GM08714 (cell line): ENCODE results near the gene OSM.

ENCODE experiments used
- H3K4me3 ChIP-seq: fragments of 200-500 bp; sonication (Bioruptor generic); 2 replicates; pipeline ENCODE4 v1.5.1; 2014; ENCODE audit warnings: mild to moderate bottlenecking, low read length, inconsistent platforms
- ZNF274 ChIP-seq: IDR thresholded peaks from 2 replicates; pipeline ENCODE4 v1.6.1; 2012; ENCODE audit warnings: mild to moderate bottlenecking, low read depth, low read length

The OSM gene

DNA sequence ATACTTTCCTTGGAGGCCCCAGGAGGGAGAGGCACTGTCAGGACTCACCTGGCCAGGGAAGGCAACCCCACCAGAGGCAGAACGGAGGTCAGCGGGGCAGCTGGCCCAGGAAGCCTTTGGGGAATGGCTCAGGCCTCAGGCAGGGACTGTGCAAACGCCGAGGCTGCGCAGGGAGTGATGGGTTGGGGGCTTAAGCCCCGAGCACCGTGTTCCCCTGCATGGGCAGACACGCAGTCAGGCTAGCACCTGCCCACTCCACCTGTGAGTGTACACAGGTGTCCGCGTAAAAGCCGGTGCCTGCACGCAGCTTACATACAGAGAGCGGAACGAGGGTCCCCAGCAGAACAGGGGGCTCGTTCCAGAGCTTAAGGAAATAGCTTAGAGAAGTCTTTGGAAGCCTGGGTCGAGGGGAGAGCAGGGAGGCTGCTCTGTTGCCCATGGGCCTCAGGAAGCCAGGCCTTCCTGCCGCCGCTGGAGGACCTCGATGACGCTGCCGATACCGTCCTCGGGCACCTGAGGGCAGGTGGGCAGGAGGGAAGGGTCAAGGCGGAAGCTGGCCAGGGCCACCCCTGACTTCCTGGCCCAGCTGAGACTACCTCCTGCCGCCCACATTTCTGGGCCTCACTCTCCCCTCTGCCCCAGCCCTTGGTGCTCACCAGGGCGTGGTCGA lies 18.7 kb upstream of the OSM start:
- H3K4me3 ChIP-seq: no peak overlapping the region
- TF ChIP-seq ZNF274: no peak

DNA sequence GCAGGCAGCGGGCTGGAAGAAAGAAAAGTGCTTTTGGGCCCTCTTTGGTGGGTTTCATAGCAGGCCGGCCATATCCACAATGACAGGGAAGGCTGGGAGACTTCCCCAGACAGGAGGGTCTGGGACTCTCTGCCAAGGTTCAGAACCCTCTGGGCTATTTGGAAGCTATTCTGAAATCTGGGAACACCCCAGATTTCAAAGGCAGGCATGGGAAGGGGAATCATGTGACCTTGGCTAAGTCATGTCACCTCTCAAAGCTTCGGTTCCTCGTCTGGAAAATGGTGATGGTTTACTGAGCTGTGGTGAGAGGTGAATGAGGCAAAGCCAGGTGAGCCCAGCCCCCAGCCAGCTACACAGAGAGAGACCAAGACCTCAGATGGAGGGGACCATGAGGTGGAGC lies 18.0 kb upstream of the OSM start:
- no peak overlapping the region for H3K4me3 ChIP-seq
- TF ChIP-seq ZNF274: no peak

DNA sequence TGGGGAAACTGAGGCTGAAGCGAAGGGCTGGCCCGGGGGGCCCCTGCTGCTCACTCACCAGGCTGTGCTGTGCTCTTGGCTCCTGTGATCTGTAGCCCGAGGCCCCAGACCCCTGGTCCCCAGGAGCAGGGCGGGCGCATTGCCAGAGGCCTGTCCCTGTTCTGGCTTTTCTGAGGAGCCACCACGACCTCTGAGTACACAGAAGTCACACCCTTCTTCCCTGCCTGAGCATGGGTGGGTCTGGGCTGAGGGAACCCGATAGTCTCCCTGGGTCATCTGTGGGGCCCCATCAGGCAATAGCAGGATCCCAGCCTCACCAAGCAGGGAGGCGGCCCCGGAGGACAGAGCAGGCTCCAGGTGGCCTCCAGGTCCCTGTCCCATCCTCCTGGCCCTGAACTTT lies 17.5 kb upstream of the OSM start:
- no peak overlapping the region for H3K4me3 ChIP-seq
- no peak for TF ChIP-seq ZNF274

DNA sequence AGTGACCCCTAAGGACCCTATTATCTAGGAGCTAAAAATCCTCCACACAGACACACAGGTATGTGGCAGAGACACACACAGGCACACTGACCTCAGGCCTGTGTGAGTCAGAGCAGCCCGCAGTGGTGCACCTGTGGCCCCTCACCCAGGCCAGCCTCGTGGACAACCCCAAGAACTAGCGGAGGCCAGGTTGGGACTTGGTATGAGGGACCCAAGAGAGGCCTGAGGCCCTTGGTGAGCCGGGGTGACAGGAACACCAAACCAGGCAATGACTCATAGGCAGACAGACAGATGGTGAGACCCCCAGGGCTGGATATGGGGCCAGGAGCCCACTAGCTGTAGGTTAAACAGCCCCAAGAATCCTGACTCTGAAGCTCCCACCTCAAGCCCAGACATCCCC lies 16.7 kb upstream of the OSM start:
- TF ChIP-seq ZNF274: no peak
- no peak overlapping the region for H3K4me3 ChIP-seq

DNA sequence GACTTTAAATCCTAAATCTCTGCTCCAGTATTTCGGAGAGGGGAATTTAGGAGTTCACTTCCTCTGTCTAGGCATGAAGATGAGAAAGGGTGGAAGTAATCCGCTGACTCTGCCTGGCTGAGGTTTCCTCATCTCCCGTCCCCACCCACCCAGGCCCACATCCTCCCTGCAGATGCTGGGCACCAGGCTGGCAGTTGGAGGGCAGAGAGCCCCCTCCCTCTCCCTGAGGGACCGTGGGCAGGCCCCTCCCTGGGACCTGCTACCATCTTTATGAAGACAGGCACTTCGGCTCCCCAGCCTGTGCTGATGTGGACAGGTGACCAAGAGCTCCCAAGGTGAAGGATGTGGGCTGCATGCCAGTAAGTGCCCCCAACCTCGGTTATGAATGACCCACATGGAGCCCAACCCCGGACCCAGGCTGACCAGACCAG lies 16.0 kb upstream of the OSM start:
- TF ChIP-seq ZNF274: no peak
- H3K4me3 ChIP-seq: no peak overlapping the region

DNA sequence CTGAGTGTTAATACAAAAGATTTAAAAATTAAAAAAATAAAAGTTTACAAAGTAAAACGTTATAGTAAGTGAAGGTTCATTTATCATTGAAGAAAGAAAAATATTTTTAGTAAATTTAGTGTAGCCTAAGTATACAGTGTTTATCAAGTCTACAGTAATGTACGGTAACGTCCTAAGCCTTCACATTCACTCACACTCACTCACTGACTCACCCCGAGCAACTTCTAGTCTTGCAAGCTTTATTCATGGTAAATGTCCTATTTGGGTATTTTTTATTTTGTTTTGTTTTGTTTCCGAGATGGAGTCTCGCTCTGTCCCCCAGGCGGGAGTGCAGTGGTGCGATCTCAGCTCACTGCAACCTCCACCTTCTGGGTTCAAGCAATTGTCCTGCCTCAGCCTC lies 13.9 kb upstream of the OSM start:
- no peak for TF ChIP-seq ZNF274
- no peak overlapping the region for H3K4me3 ChIP-seq

DNA sequence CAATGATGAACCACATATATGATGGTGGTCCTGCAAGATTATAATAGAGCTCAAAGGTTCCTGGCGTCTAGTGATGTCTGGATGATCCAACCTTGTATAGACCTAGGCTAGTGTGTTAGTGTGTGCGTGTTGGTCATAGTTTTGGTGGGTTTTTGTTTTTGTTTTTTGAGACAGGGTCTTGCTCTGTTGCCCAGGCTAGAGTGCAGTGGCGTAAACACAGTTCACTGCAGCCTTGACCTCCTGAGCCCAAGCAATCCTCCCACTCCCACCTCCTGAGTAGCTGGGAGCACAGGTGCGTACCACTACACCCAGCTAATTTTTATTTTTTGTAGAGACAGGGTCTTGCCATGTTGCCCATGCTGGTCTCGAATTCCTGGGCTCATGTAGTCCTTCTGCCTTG lies 13.3 kb upstream of the OSM start:
- H3K4me3 ChIP-seq: no peak overlapping the region
- no peak for TF ChIP-seq ZNF274

DNA sequence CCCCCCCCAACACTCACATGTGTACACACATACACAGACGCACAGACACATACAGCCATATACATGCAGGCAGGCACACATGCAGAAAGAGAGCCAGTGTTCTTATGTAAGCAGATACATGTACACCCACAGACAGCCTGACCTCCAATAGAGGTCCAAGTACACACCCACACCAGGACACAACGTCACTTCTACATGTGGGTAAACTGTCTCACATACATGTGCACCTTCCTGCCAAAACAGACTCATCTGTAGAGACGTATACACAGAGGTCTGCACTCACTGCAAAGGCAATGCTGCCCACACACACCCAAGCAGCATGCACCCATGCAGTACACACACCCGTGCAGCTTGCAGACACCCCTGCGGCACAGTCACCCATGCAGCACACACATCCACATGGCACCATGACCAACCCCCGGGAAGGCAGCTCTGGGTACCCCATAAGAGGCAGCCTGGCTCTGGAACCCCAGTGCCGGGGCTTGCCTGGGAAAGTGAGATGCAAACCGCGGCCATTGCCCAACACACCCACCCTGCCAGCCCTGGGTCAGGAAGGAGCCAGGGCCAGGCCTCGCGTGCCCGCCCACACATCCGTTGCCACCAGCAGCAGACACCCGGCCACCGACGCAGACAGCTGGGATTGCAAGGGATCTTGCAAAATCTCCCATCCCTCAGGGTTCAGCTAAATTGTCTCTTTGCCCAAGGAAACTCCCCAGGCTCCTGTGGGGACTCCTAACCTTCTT lies 12.6 kb upstream of the OSM start:
- H3K4me3 ChIP-seq: no peak overlapping the region
- no peak for TF ChIP-seq ZNF274

DNA sequence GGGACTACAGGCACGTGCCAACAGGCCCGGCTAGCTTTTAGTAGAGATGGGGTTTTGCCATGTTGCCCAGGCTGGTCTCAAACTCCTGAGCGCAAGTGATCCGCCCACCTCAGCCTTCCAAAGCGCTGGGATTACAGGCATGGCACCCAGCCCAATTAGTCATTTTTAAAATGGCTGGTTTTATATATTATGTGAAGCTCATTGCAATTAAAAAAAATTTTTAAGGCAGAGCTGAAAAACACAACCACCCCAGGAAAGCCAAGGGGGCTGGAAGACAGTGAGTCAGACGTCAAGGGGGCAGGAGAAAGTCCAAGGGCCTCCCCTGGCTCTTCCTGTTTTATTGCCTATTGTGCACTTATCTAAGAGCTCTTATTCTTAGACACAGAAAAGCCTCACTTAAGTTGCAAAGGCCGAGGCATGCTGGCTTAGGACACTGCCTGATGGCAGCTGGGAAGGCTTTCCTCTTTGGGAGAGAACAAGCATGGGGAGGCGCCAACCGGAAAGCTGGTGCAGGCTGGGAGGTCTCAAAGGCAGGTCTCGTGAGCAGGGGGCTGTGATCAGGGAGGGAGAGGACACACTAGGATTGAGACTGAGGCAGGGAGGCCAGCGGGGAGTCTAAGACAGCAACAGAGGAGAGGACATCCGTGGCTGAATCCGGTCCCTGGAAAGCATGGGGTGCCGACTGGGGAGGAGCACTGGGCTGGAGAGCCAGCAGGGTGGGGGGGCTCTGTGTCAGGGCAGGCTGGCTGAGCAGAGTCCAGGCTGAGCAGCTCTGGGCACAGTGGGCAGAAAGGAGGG lies 11.1 kb upstream of the OSM start:
- no peak for TF ChIP-seq ZNF274
- H3K4me3 ChIP-seq: no peak overlapping the region

DNA sequence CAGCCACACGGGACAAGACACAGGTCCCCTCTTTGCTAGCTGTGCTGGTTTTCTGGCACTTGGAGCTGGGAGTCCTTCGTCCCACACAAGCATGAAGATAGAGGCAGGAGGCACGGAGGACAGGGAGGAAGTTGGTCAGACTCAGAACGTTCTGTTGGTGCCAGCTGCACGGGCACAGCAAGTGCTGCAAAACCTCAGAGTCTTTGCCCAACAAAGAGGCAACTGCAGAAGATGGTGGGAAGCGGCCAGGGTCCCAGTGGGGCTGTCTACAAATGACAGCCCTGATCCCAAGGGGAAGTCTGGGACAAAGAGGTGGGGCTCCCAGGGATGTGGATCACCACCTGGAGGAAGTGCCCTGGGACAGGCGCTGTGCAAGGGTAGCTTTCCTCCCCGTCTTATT lies 9.4 kb upstream of the OSM start:
- TF ChIP-seq ZNF274: no peak
- H3K4me3 ChIP-seq: no peak overlapping the region

DNA sequence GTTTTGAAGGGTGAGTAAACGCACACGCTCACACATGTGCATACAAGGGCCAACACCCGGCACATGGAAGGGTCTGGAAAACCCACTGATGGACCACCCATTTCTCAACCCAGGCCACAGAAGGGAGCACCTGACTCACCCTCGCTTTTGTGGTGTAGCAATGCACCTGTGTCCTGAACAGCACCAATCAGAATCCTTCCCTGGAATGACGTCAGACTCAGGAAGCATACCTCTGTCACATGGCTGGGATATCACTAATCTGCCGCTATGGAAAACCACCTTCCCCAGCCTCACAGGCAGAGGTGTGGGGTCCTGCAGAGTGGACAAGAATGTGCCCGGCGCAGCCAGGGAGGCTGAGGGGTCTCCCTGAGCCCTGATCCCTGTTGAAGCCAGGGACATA lies 9.0 kb upstream of the OSM start:
- TF ChIP-seq ZNF274: no peak
- H3K4me3 ChIP-seq: no peak overlapping the region

DNA sequence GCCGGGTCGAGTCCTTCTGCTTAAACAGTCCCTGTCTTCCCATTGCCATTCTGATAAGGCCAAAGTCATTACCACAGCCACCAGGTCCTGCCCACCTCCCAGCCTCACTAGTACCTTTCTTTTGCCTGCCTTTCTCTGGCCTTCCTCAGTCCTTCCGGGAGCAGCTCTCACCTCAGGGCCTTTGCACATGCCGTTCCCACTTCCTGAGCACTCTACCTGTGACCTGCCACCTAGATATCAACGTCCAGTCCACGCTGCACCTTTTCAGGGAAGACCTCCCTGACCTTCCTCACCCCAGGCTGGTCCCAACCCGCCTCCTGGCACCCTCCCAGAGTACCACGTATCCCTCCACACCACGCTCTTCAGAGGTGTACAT lies 7.8 kb upstream of the OSM start:
- H3K4me3 ChIP-seq: no peak overlapping the region
- TF ChIP-seq ZNF274: no peak

DNA sequence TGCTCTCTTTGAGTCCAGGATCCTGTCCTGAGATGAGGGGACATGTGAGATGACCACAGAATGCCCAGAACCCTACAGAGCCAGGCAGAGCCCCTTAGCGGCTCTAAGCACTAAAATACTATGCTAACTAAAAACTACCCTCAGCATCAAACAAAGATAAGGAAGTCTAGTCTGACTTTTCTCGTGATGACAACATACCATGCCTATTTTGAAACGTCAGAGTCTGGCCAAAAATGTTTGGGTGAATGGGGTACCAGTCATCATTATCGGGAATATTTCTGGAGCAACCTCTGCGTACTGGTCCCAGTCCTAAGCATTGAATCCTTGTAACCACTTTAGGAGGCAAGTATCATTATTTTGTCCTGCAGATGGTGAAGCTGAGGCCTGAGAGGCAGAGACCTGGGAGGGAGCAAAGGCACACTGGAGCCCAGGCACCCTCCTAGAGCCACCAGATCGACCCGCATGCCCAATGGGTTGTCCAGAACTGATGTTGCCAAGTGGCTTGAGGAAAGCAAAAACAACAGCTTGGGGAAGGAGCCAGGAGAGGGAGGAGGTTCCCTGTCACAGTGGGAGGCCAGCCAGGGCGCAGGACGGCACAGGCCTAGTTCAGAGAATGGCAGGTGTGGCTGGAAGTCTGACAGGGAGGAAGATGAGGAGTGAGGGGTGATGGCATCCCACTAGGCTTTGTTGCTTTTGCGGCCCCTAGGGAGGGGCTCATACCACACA lies 7.2 kb upstream of the OSM start:
- H3K4me3 ChIP-seq: no peak overlapping the region
- TF ChIP-seq ZNF274: no peak
